HG03159 (cell line): ENCODE data around the gene CRLF2.
"Not testable (repeated sequence)": the region's sequence is repeated elsewhere in the genome, so short reads cannot be mapped to it uniquely, and the experiment has no call there.

Experiments
- ATAC-seq: cut with Tn5 transposase; IDR thresholded peaks from one replicate; pipeline ENCODE4 v1.9.1; 2021; ENCODE audit warnings: mild to moderate bottlenecking, moderate library complexity; ENCODE audit not compliant: unreplicated experiment

CRLF2 gene

DNA sequence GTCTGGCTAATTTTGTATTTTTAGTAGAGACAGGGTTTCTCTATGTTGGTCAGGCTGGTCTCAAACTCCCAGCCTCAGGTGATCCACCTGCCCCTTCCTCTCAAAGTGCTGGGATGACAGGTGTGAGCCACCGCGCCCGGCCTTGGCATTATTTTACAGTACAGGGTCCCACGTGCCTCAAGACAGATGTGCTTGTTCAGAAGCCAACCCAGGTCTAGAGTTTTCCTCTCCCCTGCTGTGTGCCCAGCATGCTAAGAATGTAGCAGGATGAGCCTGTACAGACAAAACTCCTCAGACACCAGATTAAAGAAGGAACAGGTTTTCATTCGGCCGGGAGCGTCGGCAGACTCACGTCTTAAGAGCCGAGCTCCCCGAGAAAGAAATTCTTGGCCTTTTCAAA, 42.2 kb downstream of the CRLF2 start:
- ATAC-seq = no peak

DNA sequence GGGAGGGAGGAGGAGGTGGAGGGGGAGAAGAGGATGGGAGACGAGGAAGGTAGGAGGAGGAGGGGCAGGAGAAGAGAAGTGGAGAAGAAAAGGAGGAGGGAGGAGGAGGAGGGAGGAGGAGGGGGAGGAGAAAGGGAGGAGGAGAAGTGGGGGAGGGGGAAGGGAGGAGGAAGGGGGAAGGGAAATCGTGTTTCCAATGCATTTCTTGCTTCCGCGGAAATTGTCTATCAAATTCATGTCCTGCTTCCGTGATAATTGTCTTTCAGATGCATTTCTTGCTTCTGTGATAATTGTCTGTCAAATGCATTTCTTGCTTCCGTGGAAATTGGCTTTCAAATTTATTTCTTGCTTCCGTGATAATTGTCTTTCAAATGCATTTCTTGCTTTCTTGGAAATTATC, 43.3 kb downstream of the CRLF2 start:
- ATAC-seq = no peak

DNA sequence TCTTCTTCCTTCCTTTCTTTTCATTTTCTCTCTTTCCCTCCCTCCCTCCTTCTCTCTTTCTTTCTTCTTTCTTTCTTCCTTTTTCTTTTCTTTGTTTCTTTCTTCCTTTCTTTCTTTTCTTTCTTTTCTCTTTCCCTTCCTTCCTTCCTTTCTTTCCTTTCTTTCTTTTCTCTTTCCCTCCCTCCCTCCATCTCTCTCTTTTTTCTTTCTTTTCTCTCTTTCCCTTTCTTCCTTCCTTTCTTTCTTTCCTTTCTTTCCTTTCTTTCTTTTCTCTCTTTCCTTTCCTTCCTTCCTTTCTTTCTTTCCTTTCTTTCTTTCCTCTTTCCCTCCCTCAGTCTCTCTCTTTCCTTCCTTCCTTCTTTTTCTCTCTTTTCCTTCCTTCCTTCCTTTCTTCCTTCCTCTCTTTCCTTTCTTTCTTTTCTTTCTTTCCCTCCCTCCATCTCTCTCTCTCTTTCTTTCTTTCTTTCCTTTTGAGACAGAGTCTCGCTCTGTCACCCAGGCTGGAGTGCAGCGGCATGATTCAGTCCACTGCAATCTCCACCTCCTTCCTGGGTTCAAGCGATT, 44.4 kb downstream of the CRLF2 start:
- ATAC-seq = no peak

DNA sequence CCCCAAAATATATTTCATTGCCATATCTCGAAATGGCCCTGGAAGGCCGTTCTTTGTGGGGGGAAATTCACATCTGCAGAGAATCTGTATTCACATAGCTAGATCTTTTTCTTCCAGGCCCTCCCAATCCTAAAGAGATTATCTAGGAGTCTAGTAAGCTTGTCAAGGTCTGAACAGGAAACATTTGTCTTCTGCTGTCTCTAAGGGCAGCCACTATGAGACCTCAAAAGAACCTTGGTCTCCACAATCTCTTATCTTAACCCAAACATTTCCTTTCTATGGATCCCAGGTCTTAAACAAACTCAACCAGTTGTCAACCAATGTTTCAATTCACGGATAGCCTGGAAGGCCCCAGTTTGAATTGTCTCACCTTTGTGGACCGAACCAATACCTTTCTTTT, 45.0 kb downstream of the CRLF2 start:
- no peak for ATAC-seq

DNA sequence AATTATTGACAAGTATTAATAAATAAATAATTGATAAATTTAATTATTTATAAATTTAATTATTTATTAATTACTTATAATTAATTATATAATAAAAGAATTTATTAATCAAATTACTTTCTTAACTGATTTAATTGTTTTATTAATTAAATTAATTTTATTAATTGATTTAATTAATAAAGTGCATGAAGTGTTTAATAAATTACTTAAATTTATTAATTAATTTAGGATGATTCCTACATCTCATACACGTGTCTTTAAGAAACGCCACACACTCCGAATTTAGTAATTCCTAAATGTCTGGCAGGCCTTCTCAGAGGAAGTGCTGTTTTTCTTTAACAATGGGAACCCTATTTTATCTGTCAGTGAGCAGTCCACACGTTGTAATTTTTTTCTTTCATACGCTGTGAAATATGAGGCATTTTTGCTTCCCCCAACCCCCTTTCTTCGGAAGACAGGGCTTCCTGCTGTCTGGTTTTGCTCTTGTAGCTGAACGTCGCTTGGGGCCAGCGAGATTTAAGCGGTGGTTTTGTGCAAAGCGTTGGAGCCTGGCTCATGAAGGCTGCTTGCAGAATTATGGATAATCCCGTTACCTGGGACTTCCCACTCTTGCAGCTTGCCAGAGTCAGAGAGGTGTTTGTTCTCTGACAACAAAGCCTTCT, 46.8 kb downstream of the CRLF2 start:
- peak; percentile 53 for ATAC-seq

DNA sequence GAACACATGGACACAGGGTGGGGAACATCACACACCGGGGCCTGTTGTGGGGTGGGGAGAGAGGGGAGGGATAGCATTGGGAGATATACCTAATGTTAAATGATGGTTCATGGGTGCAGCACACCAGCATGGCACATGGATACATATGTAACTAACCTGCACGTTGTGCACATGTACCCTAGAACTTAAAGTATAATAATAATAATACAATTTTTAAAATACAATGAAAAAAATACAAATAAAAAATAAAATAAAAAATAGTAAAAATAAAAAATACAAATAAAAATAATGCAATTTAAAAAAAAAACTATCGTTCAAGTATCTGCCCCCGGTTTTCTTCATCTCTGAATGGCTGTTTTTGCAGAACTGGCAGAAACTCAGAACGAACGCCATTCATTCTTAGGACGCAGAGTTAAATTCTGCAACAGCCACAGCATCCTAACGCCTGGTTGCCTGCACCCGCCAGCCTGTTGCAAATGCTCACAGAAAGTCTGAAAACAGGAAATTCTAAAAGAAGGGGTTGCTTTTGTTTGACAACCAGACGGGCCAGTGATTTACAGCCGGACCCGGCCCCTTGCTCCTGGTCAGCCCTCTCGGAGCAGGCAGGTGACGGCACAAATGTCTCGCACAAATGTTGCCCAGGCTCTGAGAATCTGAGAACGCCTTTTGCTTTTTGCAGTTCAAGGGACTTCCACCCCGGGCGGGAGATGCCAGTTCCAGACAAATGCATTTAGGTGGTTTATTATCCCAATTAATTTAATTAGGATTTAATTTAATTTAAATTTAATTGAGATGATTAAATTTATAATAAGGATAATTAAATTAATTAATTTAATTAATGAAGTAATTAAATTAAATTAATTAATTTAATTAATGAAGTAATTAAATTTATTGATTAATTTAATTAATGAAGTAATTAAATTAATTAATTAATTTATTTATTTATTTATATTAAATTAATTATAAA, 47.8 kb downstream of the CRLF2 start:
- ATAC-seq = no peak

DNA sequence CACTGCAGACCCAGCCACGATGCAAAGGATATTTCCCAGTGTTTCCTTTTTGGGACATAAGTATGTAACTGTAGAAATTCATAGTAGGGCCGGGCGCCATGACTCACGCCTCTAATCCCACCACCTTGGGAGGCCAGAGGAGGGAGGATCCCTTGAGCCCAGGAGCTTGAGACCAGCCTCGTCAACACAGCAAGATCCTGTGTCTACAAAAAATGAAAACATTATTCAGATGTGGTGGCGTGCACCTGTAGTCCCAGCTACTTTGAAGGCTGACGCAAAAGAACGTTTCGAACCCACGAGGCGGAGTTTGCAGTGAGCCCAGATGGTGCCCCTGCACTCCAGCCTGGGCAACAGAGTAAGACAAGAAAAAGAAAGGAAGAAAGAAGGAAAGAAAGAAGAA, 49.2 kb downstream of the CRLF2 start:
- no peak for ATAC-seq

DNA sequence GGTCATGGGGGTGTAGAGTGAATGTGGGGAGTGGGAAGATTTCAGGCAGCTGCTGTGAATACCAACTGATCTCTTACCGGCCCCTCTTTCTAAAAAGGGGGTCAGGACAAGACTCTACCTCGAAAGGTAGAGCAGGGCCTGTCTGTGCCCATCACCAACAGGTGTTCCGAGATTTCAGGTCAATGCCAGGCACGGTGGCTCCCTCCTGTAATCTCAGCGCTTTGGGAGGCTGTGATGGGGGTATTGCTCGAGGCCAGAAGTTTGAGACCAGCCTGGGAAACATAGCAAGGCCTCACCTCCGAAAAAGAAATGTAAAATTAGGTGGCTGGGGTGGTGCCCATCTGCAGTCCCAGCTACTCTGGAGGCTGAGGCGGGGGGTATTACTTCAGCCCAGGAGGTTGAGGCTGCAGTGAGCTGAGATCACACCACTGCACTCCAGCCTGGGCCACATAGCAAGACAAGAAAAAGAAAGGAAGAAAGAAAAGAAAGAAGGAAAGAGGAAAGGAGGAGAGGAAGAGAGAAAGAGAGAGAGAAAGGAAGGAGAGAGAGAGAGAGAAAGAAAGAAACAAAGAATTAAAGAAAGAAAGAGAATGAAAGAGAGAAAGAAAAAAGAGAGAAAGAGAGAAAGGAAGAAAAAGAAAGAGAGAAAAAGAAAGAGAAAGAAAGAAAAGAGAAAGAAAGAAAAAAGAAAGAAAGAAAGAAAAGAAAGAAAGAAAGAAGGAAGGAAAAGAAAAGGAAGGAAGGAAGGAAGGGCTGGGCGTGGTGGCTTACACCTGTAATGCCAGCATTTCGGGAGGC, 50.1 kb downstream of the CRLF2 start:
- no peak for ATAC-seq

DNA sequence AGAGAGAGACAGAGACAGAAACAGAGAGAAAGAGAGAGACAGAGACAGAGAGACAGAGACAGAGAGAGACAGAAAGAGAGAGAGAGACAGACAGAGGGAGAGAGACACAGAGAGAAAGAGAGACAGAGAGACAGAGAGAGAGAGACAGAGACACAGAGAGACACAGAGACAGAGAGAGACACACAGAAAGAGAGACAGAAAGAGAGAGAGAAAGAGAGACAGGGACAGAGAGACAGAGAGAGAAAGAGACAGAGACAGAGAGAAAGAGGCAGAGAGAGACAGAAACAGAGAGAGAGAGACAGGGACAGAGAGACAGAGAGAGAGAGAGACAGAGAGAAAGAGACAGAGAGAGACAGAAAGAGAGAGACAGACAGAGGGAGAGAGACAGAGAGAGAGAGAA, 52.9 kb downstream of the CRLF2 start:
- ATAC-seq = no peak

DNA sequence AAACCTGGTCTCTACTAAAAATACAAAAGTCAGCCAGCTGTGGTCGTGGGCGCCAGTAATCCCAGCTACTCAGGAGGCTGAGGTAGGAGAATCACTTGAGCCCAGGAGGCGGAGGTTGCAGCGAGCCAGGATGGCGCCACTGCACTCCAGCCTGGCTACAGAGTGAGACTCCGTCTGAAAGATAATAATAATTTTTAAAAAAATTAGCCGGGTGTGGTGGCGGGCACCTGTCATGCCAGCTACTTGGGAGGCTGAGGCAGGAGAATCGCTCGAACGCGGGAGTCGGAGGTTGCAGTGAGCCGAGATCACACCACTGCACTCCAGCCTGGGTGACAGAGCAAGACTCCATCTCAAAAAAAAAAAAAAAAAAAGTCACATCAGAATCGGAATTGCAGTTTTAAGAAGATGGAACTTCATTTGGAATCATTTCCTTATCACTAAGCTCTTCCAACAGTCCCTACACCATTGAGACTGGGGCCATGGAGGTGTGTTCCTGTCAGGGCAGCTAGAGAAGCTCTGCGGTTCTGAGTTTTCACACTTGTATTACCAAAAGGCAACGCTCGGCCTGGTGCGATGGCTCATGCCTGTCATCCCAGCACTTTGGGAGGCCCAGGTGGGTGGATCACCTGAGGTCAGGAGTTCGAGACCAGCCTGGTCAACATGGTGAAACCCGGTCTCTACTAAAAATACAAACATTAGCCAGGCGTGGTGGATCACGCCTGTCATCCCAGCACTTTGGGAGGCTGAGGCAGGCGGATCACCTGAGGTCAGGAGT, 55.6 kb downstream of the CRLF2 start:
- not testable (repeated sequence) for ATAC-seq

DNA sequence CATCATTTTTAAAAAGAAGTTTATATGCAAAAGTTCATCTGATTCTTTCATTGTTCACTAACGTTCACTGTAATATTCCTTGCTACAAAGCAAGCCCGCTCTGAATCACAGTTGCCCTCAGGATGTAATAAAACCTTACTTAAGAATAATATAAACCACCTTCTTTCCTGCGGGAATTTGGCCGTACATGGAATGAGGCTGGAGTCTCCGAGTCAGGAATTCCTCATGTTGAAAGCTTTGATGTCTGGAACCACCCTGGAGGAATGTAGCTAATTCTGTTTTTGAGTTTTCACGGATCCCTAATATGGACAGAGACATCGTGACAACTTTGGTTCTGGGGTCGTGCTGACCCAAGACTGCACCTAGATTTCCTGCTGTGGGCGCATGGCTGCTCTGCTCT, 58.5 kb downstream of the CRLF2 start:
- no peak for ATAC-seq

DNA sequence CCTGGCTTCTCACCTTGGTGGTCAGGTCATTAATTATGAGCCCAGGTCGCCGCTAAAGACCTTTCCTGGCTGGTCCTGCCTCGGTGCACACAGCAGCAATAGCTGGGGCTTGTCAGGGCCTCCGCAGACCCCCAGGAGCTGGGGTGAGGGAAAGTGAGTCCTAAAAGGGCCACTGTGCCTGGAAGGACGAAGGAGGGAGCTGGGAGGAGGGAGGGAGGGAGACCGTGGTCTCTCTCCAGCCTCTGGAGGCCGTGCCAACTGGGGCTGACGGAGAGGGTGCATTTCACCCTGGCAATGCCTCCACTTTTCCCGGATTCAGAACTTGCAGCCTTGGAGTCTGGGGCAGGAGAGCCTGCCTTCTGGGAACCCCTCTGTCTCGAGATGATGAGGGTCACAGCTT, 60.4 kb downstream of the CRLF2 start:
- ATAC-seq = no peak

DNA sequence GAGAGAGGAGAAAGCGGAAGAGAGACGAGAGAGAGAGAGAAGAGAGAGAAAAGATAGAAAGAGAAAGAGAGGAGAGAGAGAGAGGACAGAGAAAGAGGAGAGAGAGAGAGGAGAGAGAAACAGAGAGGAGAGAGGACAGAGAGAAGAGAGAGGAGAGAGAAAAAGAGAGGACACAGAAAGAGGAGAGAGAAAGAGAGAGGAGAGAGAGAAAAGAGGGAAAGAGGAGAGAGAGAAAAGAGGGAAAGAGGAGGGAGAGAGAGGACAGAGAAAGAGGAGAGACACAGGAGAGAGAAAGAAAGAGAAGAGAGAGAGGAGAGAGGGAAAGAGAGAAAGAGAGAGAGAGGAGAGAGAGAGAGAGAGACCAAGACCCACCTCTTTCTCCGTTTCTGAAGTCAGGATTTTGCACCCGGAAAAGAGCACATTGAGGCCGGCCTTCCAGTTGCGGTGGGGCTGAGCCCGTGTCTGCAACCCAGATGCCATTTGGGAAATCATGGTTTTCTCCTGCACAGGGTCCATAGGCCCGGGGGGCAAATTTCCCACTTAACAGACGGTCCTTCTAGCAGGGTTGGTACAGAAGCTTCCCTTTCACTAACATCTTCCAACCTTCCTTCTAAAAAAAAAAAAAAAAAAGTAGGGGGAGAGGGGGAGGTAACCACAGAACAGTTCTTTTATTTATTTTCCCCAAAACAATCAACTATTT, 60.9 kb downstream of the CRLF2 start:
- no peak for ATAC-seq

DNA sequence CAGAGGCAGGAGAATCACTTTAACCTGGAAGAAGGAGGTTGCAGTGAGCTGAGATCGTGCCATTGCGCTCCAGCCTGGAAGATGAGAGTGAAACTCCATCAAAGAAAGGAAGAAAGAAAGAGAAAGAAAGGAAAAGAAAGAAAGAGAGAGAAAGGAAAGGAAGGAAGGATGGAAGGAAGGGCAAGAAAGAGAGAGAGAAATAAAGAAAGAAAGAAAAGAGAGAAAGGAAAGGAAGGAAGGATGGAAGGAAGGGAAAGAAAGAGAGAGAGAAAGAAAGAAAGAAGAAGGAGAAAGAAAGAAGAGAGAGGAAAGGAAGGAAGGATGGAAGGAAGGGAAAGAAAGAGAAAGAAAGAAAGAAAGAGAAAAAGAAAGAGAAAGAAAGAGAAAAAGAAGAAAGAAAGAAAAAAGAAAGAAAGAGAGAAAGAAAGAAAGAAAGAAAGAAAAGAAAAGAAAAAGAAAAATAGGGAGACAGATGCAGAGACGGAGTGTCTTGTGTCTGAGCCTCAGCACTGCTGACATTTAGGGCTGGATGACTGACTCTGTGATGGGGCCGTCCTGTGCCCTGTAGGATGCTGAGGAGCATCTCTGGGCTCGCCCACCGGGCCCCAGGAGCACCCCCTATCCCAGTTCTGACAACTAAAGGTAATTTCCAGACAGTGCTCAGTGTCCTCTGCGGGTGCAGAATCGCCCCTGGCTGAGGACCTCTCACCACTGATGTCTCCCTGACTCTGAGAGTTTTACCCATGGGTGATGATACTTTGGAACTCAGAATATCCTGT, 61.7 kb downstream of the CRLF2 start:
- ATAC-seq = no peak

DNA sequence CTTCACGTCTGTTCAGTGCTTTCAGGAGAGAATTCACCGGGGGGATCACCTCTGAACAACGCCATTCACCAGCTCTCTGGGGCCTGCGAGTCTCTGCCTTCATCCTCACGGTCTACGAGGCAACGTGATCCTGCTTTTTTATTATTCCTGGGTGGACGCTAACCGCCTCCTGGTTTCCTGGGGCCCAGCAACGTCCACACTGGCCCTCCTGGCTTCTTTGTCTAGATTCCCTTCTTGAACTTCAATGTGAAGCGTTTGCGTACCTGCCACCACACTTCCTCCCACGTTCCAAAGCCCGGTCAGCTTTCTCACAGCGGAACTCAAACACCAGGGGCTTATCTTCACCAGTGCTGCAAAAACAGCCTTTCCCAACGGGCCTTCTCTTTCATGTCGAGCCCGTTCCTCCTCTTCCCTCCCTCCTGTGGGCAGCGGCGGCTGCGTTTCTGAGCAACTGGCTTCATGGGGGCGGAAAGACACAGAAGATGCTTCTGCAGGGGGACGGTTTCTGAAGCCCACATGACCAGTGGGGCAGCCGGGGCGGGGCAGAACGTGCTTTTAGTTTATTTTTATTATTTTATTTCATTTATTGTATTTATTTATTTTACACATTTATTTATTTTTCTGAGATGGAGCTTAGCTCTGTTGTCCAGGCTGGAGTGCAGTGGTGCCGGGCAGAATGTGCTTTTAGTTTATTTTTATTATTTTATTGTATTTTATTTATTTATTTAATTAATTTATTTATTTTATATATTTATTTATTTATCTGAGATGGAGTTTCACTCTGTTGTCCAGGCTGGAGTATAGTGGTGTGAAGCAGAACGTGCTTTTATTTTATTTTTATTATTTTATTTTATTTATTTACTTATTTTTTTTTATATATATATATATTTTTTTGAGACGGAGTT, 64.6 kb downstream of the CRLF2 start:
- no peak for ATAC-seq

DNA sequence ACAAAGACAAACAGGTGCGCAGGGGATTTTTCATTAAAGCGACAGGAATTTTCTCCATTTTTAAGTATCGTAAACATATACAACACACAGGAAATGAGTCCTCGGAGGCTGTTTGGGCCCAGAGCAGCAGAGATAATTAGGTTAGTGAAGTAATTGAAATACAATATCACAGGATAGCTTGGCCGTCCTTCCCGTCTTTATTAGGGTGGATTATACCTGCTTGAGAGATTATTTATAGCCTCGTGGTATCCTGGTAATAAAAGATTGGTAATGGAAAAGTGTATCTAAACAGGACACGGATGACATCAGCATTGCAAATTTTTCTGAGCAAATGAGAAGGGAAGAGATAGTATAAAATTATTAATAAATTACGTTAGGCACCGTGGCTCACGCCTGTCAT, 68.2 kb downstream of the CRLF2 start:
- no peak for ATAC-seq
